Ecto neural progenitor cell (in vitro differentiated cells): Measurements from ENCODE around the gene SSBP4.

Source experiments
- DNase-seq: peaks from one replicate; pipeline ENCODE4 v3.0.0-alpha.2; 2018; ENCODE audit warnings: low spot score

SSBP4 gene

DNA sequence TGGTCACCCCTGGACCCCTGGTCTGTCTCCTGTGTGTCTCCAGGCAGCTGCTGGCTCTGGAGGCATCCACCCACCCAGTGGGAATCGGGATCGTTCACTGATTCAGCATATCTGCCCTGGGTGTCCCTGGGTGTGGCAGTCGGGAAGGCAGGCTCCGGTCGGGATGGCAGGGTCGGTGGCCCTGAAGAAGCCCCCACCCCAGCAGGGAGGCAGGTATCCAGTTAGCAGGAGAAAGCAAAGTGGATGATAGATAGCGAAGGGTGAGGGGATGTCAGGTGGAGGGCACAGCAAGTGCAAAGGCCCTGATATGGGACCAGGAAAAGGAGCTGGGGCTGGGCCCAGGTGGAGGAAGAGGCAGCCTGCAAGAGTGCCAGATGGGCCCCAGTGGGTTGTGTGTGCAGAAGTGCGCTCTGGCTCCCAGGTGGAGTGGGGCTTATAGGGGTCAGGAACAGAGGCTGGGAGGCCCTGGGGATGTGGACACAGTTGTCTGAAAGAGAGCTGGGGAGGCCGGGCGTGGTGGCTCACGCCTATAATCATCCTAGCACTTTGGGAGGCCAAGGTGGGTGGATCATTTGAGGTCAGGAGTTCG, 2.3 kb downstream of the SSBP4 start:
- DNase-seq: no peak

- DNase-seq: no peak
Observed at GRCh38 chr19:18422530-18423191, 3.5 kb downstream of the SSBP4 start.

- DNase-seq: no peak
Observed at GRCh38 chr19:18423258-18424020, 4.2 kb downstream of the SSBP4 start.

- no peak for DNase-seq
Observed at GRCh38 chr19:18424122-18424889, 5.1 kb downstream of the SSBP4 start.

DNA sequence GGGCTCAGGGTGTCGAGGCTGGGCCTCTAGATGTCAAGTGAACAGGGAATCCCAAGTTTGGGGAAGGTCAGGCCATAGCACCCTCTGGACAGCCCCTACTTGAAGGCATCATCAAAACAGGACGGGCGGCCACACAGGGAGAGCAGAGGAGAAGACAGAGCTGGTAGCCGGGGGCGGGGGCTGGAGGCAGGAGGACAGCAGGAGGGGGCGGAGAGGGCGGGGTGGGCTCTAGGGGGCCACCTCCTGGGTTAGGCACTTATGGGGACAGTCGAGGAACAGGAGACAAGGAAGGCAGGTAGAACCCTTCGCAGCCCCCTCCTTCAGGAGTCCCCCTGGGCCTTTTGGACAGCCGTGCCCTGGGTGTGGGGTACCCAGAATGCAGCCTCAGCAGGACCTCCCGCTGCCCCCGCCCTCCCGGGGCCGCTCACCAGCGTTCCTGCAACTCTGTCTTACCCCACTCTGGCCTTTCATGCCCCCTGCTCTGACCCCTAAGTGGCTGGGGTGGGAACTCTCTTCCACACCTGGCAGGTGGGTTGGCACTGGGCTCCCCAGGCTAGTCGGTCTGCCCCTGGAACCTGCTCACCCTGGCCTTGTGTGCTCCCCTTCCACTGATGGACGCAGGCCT, 5.8 kb downstream of the SSBP4 start:
- DNase-seq: no peak

GRCh38 chr19:18425515-18426415, 6.6 kb downstream of the SSBP4 start:
- DNase-seq: no peak

DNA sequence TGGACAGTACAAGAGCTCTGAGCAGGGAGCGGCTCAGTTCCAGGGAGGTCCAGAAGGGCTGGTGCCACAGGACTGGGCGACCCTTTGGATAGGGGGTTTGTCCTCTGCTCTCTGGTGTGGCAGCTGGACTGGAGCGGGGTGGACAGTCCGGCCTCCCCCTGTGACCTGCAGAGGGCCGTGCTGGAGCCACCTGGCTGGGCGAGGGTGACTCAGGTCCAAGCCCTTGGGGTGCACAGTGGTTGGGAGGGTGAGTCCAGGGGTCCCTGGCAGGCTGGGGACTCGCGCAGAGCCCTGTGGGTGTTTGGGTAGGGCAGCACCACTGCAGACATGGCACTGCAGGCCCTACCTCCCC, 7.2 kb downstream of the SSBP4 start:
- DNase-seq: no peak

DNA sequence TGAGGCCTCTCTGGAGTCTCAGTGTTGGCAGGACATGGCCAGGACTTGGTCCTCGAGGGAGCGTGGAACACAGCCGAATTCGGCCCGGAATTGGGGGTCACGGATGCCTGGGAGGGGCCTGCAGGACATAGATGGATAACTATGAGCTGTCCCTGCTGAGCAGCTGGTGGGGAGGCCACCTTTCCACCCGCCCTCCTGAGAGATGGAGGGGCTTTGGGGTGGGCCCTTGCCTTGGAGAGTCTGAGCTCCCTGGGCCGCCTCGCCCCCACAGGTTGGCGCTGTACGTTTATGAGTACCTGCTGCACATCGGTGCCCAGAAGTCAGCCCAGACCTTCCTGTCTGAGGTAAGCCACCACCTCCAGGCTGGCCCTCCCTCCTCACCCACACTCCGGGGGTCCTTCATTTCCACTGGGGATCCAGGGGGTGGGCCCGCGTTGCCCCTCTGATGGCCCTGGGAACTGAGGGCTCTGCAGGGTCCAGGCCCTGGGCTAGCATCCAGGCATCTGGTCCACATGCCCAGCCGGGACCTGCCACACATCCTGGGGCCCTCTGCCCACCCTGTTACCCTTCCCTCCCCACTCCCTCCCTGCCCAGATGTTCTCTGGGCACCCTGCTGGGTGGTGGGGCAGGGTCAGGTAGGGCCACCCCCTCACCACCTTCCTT, 8.0 kb downstream of the SSBP4 start:
- DNase-seq: no peak

DNA sequence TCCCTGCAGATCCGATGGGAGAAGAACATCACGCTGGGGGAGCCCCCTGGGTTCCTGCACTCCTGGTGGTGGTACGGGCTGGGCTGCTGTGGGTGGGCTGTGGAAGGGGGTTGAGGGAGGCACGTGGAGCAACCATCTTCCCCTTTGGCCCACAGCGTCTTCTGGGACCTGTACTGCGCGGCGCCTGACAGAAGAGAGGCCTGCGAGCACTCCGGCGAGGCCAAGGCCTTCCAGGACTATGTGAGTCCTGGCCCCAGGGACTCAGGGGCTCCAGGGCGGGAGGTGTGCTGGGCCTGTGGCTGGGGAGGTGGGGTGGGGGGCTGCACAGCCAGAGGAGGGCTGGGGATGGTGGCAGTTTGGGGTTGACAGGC, 8.5 kb downstream of the SSBP4 start:
- DNase-seq: no peak

DNA sequence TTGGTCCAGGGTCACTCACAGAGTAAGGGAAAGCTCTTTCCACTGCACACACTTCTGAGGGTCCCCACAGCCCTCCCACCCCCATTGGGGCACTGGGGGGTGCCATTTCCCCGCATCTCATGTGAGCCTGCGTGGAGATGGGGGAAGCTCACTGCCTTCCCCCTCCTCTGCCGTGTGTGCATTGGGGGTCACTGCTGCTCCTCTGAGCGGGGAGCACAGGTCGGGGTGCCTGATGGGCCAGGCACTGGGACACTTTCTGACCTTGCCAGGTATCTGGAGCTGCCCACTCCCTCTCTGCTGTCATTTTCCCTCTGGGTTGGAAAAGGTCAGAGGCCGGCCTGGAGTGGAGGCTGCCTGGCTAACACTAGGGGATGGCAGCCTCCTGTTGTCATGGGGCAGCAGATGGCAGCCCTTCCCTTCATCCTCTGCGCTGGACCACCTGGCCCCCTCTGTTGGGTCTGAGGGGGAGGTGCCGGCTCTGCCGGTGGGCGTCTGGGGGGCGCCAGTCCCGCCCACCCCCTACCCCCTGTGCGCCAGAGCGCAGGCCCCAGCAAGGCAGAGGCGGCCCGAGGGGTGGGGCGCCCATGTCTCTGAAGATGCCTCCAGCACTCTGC, 9.1 kb downstream of the SSBP4 start:
- peak; percentile 64 for DNase-seq

GRCh38 chr19:18428787-18429674, 9.8 kb downstream of the SSBP4 start:
- DNase-seq: peak; percentile 97

- no peak for DNase-seq
Observed at GRCh38 chr19:18429717-18430416, 10.7 kb downstream of the SSBP4 start.

DNA sequence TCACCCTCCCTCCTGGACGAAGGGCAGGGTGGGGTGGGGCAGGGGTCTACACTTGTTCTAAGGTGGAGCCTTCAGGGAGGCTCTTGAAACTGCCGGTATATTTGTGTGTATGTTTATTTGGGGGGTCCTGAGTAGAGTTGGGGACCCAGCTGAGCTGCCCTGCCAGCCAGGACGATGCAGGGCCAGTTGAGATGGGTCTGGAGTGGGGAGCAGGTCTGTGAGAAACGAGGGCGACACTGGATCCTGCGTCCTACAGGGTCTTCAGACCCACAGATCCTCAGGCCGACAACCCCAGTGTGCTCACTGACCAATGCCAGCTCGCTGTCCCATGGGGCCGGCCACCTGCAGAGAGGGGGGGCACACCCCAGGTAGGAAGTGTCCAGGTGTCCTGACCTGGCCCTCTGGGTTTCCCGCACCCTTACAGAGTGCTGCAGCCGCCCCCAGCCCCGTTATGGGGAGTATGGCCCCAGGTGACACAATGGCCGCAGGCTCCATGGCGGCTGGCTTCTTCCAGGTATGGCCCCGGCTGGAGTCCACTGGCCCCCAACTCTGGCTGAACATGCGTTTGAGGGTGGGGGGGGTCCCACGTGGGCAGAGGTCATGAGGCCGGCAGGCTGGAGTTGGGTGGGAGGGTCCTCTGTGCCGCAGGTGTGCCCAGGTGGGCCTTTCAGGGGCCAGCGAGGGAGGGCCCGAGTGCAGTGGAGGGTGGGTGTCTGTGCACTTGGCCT, 11.4 kb downstream of the SSBP4 start:
- no peak for DNase-seq

DNA sequence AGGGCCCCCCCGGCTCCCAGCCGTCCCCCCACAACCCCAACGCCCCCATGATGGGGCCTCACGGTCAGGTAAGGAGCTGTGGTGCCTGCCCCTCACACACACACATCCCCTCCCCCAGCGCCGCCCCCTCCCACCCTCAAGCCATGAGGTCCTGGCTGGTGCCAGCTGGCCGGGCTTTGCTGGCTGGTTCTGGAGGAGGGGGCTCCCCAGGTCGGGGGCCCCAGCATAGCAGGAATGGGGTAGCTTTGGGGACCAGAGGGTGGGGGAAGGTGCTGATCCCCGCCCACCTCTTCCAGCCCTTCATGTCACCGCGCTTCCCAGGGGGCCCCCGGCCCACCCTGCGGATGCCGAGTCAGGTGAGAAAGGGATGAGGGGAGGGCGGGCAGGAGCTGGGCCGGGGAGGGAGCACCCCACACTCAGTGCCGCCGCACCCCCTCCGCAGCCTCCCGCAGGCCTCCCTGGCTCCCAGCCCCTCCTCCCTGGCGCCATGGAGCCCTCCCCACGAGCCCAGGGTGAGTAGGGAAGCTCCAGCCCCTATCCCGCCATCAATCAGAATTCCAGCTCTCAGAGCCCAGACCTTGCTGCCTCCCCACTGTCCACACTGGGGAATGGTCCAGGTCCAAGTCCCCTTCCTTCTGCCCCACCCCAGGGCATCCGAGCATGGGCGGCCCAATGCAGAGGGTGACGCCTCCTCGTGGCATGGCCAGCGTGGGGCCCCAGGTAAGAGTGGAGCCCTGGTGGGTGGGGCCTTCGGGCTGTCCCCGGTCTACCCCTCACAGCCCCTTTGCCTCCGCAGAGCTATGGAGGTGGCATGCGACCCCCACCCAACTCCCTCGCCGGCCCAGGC, 12.4 kb downstream of the SSBP4 start:
- DNase-seq: no peak

- DNase-seq: no peak
Observed at GRCh38 chr19:18432275-18433014, 13.2 kb downstream of the SSBP4 start.

GRCh38 chr19:18433015-18433691, 14.0 kb downstream of the SSBP4 start:
- DNase-seq: peak; percentile 67
